CD4-positive, CD25-positive, alpha-beta regulatory T cell (primary cell): ENCODE measurements around the gene TMEM144. TPM values are rescaled to one million over a fixed set of nuclear protein-coding genes. Genes with fewer than 3 reads are reported as not detected.

Experiments used
- ATAC-seq, 2 donors: fragments of 150-1000 bp; cut with Tn5 transposase; one replicate each; pipeline ENCODE4 v1.10.0; 2021; ENCODE audit warnings: low read depth in 2 of 2, moderate number of reproducible peaks in 2 of 2, moderate library complexity in 1 of 2
- DNase-seq, 3 donors: peaks; one replicate each; pipeline versions ENCODE4 v3.0.0 to v3.0.0-alpha.2; 2012 to 2022; ENCODE audit warnings: mixed read lengths in 1 of 3
- H3K27ac ChIP-seq: one replicate; pipeline ENCODE4 v1.7.0; 2013; ENCODE audit warnings: mild to moderate bottlenecking, low read length; ENCODE audit not compliant: insufficient read depth, poor library complexity, severe bottlenecking
- H3K27me3 ChIP-seq: one replicate; pipeline ENCODE4 v1.7.0; 2013; ENCODE audit warnings: low read length; ENCODE audit not compliant: control insufficient read depth, insufficient read depth
- H3K36me3 ChIP-seq: one replicate; pipeline ENCODE4 v1.7.0; 2013; ENCODE audit warnings: mild to moderate bottlenecking, low read length, moderate library complexity; ENCODE audit not compliant: control insufficient read depth, insufficient read depth
- H3K4me1 ChIP-seq: 2 replicates; pipeline ENCODE4 v1.7.0; 2013; ENCODE audit warnings: mild to moderate bottlenecking, low read length; ENCODE audit not compliant: insufficient read depth, control insufficient read depth, poor library complexity, severe bottlenecking
- H3K4me3 ChIP-seq: one replicate; pipeline ENCODE4 v1.7.0; 2013; ENCODE audit warnings: low read depth, mild to moderate bottlenecking, low read length, moderate library complexity
- H3K9me3 ChIP-seq, 2 experiments: 1 replicate in 1 of 2; 2 replicates in 1 of 2; pipeline ENCODE4 v1.7.0; 2013; ENCODE audit warnings: low read length in 2 of 2, mild to moderate bottlenecking in 1 of 2, moderate library complexity in 1 of 2; ENCODE audit not compliant: control insufficient read depth in 2 of 2
- H3K27ac Mint-ChIP-seq, 3 donors: one replicate each; pipeline ENCODE4 v1.8.0; 2020 to 2022; ENCODE audit warnings: mild to moderate bottlenecking in 3 of 3, mixed read lengths in 3 of 3, moderate library complexity in 2 of 3
- H3K27me3 Mint-ChIP-seq: one replicate; pipeline ENCODE4 v1.8.0; 2022; ENCODE audit warnings: mild to moderate bottlenecking, mixed read lengths
- H3K36me3 Mint-ChIP-seq: one replicate; pipeline ENCODE4 v1.8.0; 2020; ENCODE audit warnings: mixed read lengths
- H3K4me1 Mint-ChIP-seq, 4 donors: one replicate each; pipeline ENCODE4 v1.8.0; 2020 to 2022; ENCODE audit warnings: mixed read lengths in 4 of 4, mild to moderate bottlenecking in 1 of 4
- H3K4me3 Mint-ChIP-seq, 4 donors: one replicate each; pipeline ENCODE4 v1.8.0; 2020 to 2022; ENCODE audit warnings: mild to moderate bottlenecking in 4 of 4, mixed read lengths in 4 of 4, moderate library complexity in 3 of 4
- H3K9me3 Mint-ChIP-seq, 7 donors: one replicate each; pipeline ENCODE4 v1.8.0; 2020 to 2022; ENCODE audit warnings: mixed read lengths in 7 of 7, mild to moderate bottlenecking in 3 of 7, moderate library complexity in 2 of 7
- polyA plus RNA-seq, 4 donors: library from polyadenylated mRNA; unstranded; fragments of 300-500 nt; fragmentation: Illumina TruSeq; gene quantifications; one replicate each; pipeline ENCODE4 v1.2.3, GENCODE V29; 2021
- total RNA-seq: library from RNA; stranded (reverse); gene quantifications from one replicate; pipeline ENCODE4 v1.2.3, GENCODE V29; 2022

The TMEM144 gene
- total and polyA plus RNA-seq, 5 donors from 2014 or later = not detected

DNA sequence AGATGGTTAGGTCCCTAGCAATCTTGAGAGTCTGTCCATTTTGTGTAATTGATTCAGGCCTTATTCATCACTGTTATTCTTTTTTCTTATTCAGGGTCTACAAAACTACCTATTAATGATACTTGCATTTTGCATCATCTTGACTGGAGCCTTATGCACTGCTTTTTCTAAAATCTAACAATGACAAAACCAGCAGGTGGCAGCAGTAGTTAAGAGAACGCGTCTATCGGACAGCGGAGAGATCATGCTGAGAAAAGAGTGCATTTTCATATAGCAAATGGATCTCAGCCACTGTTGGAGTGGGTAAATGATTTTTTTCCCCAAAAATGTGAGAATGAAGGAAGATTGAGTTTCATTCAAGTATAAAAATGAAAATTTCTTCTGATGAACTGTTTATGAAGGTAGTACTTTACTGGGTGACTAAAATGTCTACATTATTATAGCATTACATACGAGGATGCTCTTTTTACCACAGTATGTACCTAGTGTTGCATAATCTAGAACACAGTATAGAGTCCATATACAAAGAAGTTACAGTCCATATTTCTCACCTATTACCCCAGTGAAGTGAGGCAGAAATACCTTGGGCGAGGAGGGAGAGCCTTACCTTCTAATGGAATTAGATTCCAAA lies 43.2 kb downstream of the TMEM144 start:
- H3K27ac ChIP-seq = no peak overlapping the region
- H3K27me3 Mint-ChIP-seq = peaks cover 4% of the 10 kb centered on the region
- H3K9me3 Mint-ChIP-seq = no peaks in the 10 kb centered on the region
- H3K36me3 Mint-ChIP-seq = no peaks in the 10 kb centered on the region
- ATAC-seq (peak in 1 of 2 donors; percentile 51), DNase-seq (peak in 2 of 3 donors; percentile 36 to 49)
- H3K4me3 Mint-ChIP-seq = no peak overlapping the region
- H3K27ac Mint-ChIP-seq = no peak overlapping the region
- H3K36me3 ChIP-seq = no peaks in the 10 kb centered on the region
- no peak overlapping the region for H3K4me3 ChIP-seq
- H3K4me1 Mint-ChIP-seq = peaks cover 0 to 4% (median under 1%) of the 10 kb centered on the region in 4 donors
- no peaks in the 10 kb centered on the region for H3K4me1 ChIP-seq
- no peaks in the 10 kb centered on the region for H3K27me3 ChIP-seq
- H3K9me3 ChIP-seq = no peaks in the 10 kb centered on the region

GRCh38 chr4:158254292-158254691 lies 44.0 kb downstream of the TMEM144 start:
- H3K4me1 Mint-ChIP-seq = peaks cover 0 to 4% (median under 1%) of the 10 kb centered on the region in 4 donors
- no peaks in the 10 kb centered on the region for H3K36me3 ChIP-seq
- DNase-seq = no peak
- H3K27me3 ChIP-seq = no peaks in the 10 kb centered on the region
- no peaks in the 10 kb centered on the region for H3K36me3 Mint-ChIP-seq
- no peak overlapping the region for H3K27ac Mint-ChIP-seq
- no peak for ATAC-seq
- no peak overlapping the region for H3K4me3 ChIP-seq
- H3K4me3 Mint-ChIP-seq = no peak overlapping the region
- no peak overlapping the region for H3K27ac ChIP-seq
- peaks cover 4% of the 10 kb centered on the region for H3K27me3 Mint-ChIP-seq
- H3K4me1 ChIP-seq = no peaks in the 10 kb centered on the region
- no peaks in the 10 kb centered on the region for H3K9me3 Mint-ChIP-seq
- no peaks in the 10 kb centered on the region for H3K9me3 ChIP-seq

DNA sequence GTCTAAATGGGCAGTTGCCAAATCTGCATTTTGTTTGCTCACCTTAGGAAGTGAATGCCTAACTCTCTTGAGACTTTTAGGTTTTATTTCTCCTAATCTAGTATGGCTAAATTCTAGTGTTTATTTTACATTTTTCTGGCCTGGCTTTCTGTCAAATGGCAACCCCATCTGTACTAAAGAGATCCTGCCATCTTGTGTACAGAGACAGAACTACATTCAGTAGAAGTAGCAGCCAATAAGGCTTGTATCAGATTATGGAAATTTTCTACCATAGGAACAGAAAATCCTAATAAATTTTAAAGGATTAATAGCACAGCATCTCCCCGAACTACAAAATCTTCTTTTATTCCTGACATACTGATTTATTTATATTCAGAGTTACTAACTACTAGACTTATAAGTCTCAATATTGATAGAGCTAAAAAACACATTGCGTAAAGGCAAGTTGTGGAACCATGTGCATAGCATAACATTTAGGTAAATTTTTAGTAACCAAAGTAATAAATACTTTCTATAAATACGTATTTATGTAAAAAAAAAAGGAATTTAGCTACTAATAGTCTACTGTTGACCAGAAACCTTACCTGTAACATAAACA lies 45.5 kb downstream of the TMEM144 start:
- no peaks in the 10 kb centered on the region for H3K9me3 ChIP-seq
- H3K4me1 Mint-ChIP-seq = peaks cover 0 to 4% (median under 1%) of the 10 kb centered on the region in 4 donors
- no peaks in the 10 kb centered on the region for H3K27me3 ChIP-seq
- no peaks in the 10 kb centered on the region for H3K4me1 ChIP-seq
- H3K4me3 ChIP-seq = no peak overlapping the region
- no peaks in the 10 kb centered on the region for H3K36me3 ChIP-seq
- H3K9me3 Mint-ChIP-seq = no peaks in the 10 kb centered on the region
- H3K27me3 Mint-ChIP-seq = peaks cover 4% of the 10 kb centered on the region
- ATAC-seq (no peak), DNase-seq (peak in 1 of 3 donors; percentile 16)
- H3K4me3 Mint-ChIP-seq = no peak overlapping the region
- no peak overlapping the region for H3K27ac Mint-ChIP-seq
- H3K36me3 Mint-ChIP-seq = no peaks in the 10 kb centered on the region
- no peak overlapping the region for H3K27ac ChIP-seq

GRCh38 chr4:158259955-158260575 lies 49.8 kb downstream of the TMEM144 start:
- Mint-ChIP-seq H3K9me3 (no peaks in the 10 kb centered on the region), H3K4me3 (no peak overlapping the region), H3K4me1 (no peaks in the 10 kb centered on the region), H3K27ac (no peak overlapping the region), H3K27me3 (peaks cover 4% of the 10 kb centered on the region), H3K36me3 (no peaks in the 10 kb centered on the region)
- H3K9me3 ChIP-seq = no peaks in the 10 kb centered on the region
- H3K36me3 ChIP-seq = no peaks in the 10 kb centered on the region
- H3K4me1 ChIP-seq = no peaks in the 10 kb centered on the region
- no peak overlapping the region for H3K4me3 ChIP-seq
- ATAC-seq (no peak), DNase-seq (peak in 1 of 3 donors; percentile 8)
- H3K27me3 ChIP-seq = no peaks in the 10 kb centered on the region
- H3K27ac ChIP-seq = no peak overlapping the region

GRCh38 chr4:158261480-158261879 lies 51.2 kb downstream of the TMEM144 start:
- no peaks in the 10 kb centered on the region for H3K27me3 ChIP-seq
- no peak for ATAC-seq
- no peaks in the 10 kb centered on the region for H3K36me3 Mint-ChIP-seq

DNA sequence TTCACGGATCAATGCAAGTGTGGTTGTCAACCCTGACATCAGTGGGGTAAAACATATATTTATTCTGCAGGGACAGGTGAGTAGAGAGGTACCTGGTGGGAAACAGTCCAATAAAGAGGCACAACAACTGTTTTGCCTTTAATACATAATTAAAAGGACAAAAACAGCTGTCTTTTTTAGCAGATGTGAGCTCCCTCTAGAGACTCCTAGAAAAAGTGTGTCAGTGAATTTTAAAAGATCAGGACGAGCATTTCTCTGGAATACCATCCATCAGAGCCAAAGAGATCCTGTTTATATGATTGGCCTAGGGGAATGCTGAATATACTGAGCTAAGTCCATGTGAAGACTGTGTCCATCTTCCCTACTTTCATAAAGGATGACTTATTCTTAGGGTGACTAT lies 58.3 kb downstream of the TMEM144 start:
- H3K4me3 ChIP-seq = no peak overlapping the region
- H3K4me1 ChIP-seq = no peaks in the 10 kb centered on the region
- DNase-seq (no peak), ATAC-seq (no peak)
- H3K4me1 Mint-ChIP-seq = no peaks in the 10 kb centered on the region
- H3K36me3 Mint-ChIP-seq = no peaks in the 10 kb centered on the region
- H3K9me3 Mint-ChIP-seq = no peaks in the 10 kb centered on the region
- no peak overlapping the region for H3K4me3 Mint-ChIP-seq
- H3K36me3 ChIP-seq = no peaks in the 10 kb centered on the region
- no peaks in the 10 kb centered on the region for H3K27me3 ChIP-seq
- no peak overlapping the region for H3K27ac Mint-ChIP-seq
- H3K9me3 ChIP-seq = no peaks in the 10 kb centered on the region
- H3K27ac ChIP-seq = no peak overlapping the region
- H3K27me3 Mint-ChIP-seq = no peaks in the 10 kb centered on the region

More at GRCh38 chr4:158261480-158261879, 51.2 kb downstream of the TMEM144 start:
- Histone ChIP-seq H3K4me3 (no peak overlapping the region), H3K9me3 (no peaks in the 10 kb centered on the region), H3K36me3 (no peaks in the 10 kb centered on the region), H3K27ac (no peak overlapping the region), H3K4me1 (no peaks in the 10 kb centered on the region)
- Mint-ChIP-seq H3K27ac (no peak overlapping the region), H3K9me3 (no peaks in the 10 kb centered on the region), H3K4me1 (no peaks in the 10 kb centered on the region), H3K4me3 (no peak overlapping the region), H3K27me3 (peaks cover 2% of the 10 kb centered on the region)
- DNase-seq = no peak

- no peaks in the 10 kb centered on the region for H3K9me3 ChIP-seq
- ATAC-seq = no peak
Observed at GRCh38 chr4:158274636-158275035, 64.3 kb downstream of the TMEM144 start.

More at GRCh38 chr4:158274636-158275035, 64.3 kb downstream of the TMEM144 start:
- Histone ChIP-seq H3K36me3 (no peaks in the 10 kb centered on the region), H3K4me3 (no peak overlapping the region), H3K27me3 (no peaks in the 10 kb centered on the region), H3K4me1 (no peaks in the 10 kb centered on the region), H3K27ac (no peak overlapping the region)
- no peaks in the 10 kb centered on the region for H3K4me1 Mint-ChIP-seq
- H3K36me3 Mint-ChIP-seq = no peaks in the 10 kb centered on the region
- H3K9me3 Mint-ChIP-seq = no peaks in the 10 kb centered on the region
- DNase-seq = no peak
- no peak overlapping the region for H3K27ac Mint-ChIP-seq
- no peak overlapping the region for H3K4me3 Mint-ChIP-seq
- no peaks in the 10 kb centered on the region for H3K27me3 Mint-ChIP-seq
